HEK293 (cell line): ENCODE measurements around the gene NUCKS1.

Experiments
- CTCF ChIA-PET: fragments of 350-600 bp; formaldehyde crosslinking; extraction: SDS; loops from one replicate; lab custom pipeline; 2021; ENCODE audit warnings: antibody characterized with exemption; lab: Yijun Ruan, JAX
- POLR2A ChIA-PET: fragments of 300-600 bp; formaldehyde crosslinking; extraction: SDS; loops from one replicate; lab custom pipeline; 2020; ENCODE audit warnings: antibody characterized with exemption, inconsistent platforms; lab: Yijun Ruan, JAX
- H3K27ac ChIP-seq: fragments of 200-500 bp; sonication (Bioruptor generic); 2 replicates; pipeline ENCODE4 v1.5.1; 2014; ENCODE audit warnings: low read depth, low read length, control low read depth, inconsistent platforms; ENCODE audit errors: extremely low read depth
- H3K36me3 ChIP-seq, 2 experiments: fragments of 200-500 bp in 1 of 2; sonication (Bioruptor generic) in 1 of 2; 1 replicate in 1 of 2; 2 replicates in 1 of 2; pipeline ENCODE4 v1.5.1; 2014 to 2017; ENCODE audit warnings: inconsistent platforms in 2 of 2, low read length in 2 of 2; ENCODE audit not compliant: control insufficient read depth in 2 of 2, insufficient read depth in 1 of 2
- H3K4me1 ChIP-seq: fragments of 200-500 bp; sonication (Bioruptor generic); 2 replicates; pipeline ENCODE4 v1.5.1; 2014; ENCODE audit warnings: mild to moderate bottlenecking, low read length, inconsistent platforms; ENCODE audit not compliant: control insufficient read depth, insufficient read depth
- H3K4me3 ChIP-seq: 2 replicates; pipeline ENCODE4 v1.5.1; 2011; ENCODE audit warnings: low read depth, mild to moderate bottlenecking, control low read depth, low read length, moderate library complexity
- H3K9me3 ChIP-seq: fragments of 200-500 bp; sonication (Bioruptor generic); 2 replicates; pipeline ENCODE4 v1.5.1; 2014; ENCODE audit warnings: low read depth, low read length, inconsistent platforms; ENCODE audit not compliant: control insufficient read depth, insufficient read depth
- HOXA7 ChIP-seq: sonication (generic); formaldehyde crosslinking; IDR thresholded peaks from 2 replicates; pipeline ENCODE4 v1.8.1; 2022; ENCODE audit warnings: missing genetic modification reagents, borderline replicate concordance
- KLF7 ChIP-seq: fragments of 450-650 bp; formaldehyde crosslinking; IDR thresholded peaks from 2 replicates; pipeline ENCODE4 v1.5.1; 2016; ENCODE audit warnings: missing biosample characterization, missing genetic modification characterization, borderline replicate concordance
- KLF9 ChIP-seq: fragments of 450-650 bp; formaldehyde crosslinking; IDR thresholded peaks from 2 replicates; pipeline ENCODE4 v1.5.1; 2016; ENCODE audit warnings: missing biosample characterization, missing genetic modification characterization, low read depth
- ZBTB17 ChIP-seq: fragments of 450-650 bp; formaldehyde crosslinking; IDR thresholded peaks from 2 replicates; pipeline ENCODE4 v1.5.1; 2016; ENCODE audit warnings: missing biosample characterization, missing genetic modification characterization
- ZNF121 ChIP-seq: fragments of 450-650 bp; formaldehyde crosslinking; IDR thresholded peaks from 2 replicates; pipeline ENCODE4 v1.5.1; 2016; ENCODE audit warnings: missing biosample characterization, missing genetic modification characterization
- ZNF138 ChIP-seq: fragments of 450-650 bp; formaldehyde crosslinking; IDR thresholded peaks from 2 replicates; pipeline ENCODE4 v1.5.1; 2016; ENCODE audit warnings: missing biosample characterization, missing genetic modification characterization, borderline replicate concordance
- ZNF223 ChIP-seq: fragments of 450-650 bp; formaldehyde crosslinking; IDR thresholded peaks from 2 replicates; pipeline ENCODE4 v1.5.1; 2016; ENCODE audit warnings: missing biosample characterization, missing genetic modification characterization
- ZNF23 ChIP-seq: fragments of 450-650 bp; formaldehyde crosslinking; IDR thresholded peaks from 2 replicates; pipeline ENCODE4 v1.5.1; 2016; ENCODE audit warnings: missing biosample characterization, missing genetic modification characterization, borderline replicate concordance
- ZNF266 ChIP-seq: fragments of 450-650 bp; formaldehyde crosslinking; IDR thresholded peaks from 2 replicates; pipeline ENCODE4 v1.5.1; 2016; ENCODE audit warnings: missing biosample characterization, missing genetic modification characterization, low read depth
- ZNF311 ChIP-seq: fragments of 450-650 bp; formaldehyde crosslinking; IDR thresholded peaks from 2 replicates; pipeline ENCODE4 v1.5.1; 2017; ENCODE audit warnings: missing biosample characterization, missing genetic modification characterization, borderline replicate concordance
- ZNF335 ChIP-seq: fragments of 450-650 bp; formaldehyde crosslinking; conservative IDR thresholded peaks from 2 replicates; pipeline ENCODE4 v1.5.1; 2016; ENCODE audit warnings: missing biosample characterization, missing genetic modification characterization
- ZNF473 ChIP-seq: fragments of 450-650 bp; formaldehyde crosslinking; IDR thresholded peaks from 2 replicates; pipeline ENCODE4 v1.5.1; 2017; ENCODE audit warnings: missing biosample characterization, missing genetic modification characterization
- ZNF610 ChIP-seq: fragments of 450-650 bp; formaldehyde crosslinking; IDR thresholded peaks from 2 replicates; pipeline ENCODE4 v1.5.1; 2016; ENCODE audit warnings: missing biosample characterization, missing genetic modification characterization, borderline replicate concordance
- ZNF623 ChIP-seq: fragments of 450-650 bp; formaldehyde crosslinking; IDR thresholded peaks from 2 replicates; pipeline ENCODE4 v1.5.1; 2016; ENCODE audit warnings: missing biosample characterization, missing genetic modification characterization
- ZNF776 ChIP-seq: fragments of 450-650 bp; formaldehyde crosslinking; IDR thresholded peaks from 2 replicates; pipeline ENCODE4 v1.5.0; 2017; ENCODE audit warnings: missing biosample characterization, missing genetic modification characterization, borderline replicate concordance
- ZNF777 ChIP-seq: fragments of 450-650 bp; formaldehyde crosslinking; IDR thresholded peaks from 2 replicates; pipeline ENCODE4 v1.5.1; 2017; ENCODE audit warnings: missing biosample characterization, missing genetic modification characterization, borderline replicate concordance
- ZNF830 ChIP-seq: fragments of 450-650 bp; IDR thresholded peaks from 2 replicates; pipeline ENCODE4 v1.5.0; 2018; ENCODE audit warnings: missing biosample characterization, missing genetic modification characterization, low read depth, mild to moderate bottlenecking, moderate library complexity
- ZNF843 ChIP-seq: fragments of 450-650 bp; formaldehyde crosslinking; IDR thresholded peaks from 2 replicates; pipeline ENCODE4 v1.5.1; 2016; ENCODE audit warnings: missing biosample characterization, missing genetic modification characterization
- TF ChIP-seq, protein P1 (sequence below): fragments of 450-650 bp; formaldehyde crosslinking; IDR thresholded peaks from 2 replicates; pipeline ENCODE4 v1.5.1; 2016; ENCODE audit warnings: missing biosample characterization, missing genetic modification characterization, borderline replicate concordance
- TF ChIP-seq, protein P2 (sequence below): fragments of 450-650 bp; formaldehyde crosslinking; IDR thresholded peaks from 2 replicates; pipeline ENCODE4 v1.5.1; 2016; ENCODE audit warnings: missing biosample characterization, missing genetic modification characterization, low read depth
- TF ChIP-seq, protein P3 (sequence below): fragments of 450-650 bp; formaldehyde crosslinking; IDR thresholded peaks from 2 replicates; pipeline ENCODE4; 2016; ENCODE audit warnings: missing biosample characterization, missing genetic modification characterization
- TF ChIP-seq, protein P4 (sequence below): fragments of 450-650 bp; formaldehyde crosslinking; IDR thresholded peaks from 2 replicates; pipeline ENCODE4 v1.5.1; 2016; ENCODE audit warnings: missing biosample characterization, missing genetic modification characterization

Gene NUCKS1

DNA sequence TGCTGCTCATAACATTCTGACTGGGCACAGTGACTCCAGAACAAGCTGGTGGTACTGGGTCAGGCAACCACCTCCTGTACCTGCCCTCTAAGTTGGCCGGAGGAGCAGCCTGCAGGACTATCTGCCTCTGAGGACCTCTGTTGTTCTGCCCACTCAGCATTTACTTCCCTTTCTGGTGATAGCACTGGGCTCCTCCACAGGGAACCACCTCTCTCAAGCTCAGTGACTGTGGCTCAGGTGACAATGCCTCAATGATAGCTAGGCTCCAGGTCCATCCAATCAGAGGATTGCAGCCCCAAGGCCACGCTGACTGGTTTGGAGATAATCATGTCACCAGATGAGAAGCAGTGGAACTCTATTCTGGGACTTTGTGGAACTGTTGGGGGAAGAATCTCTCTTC is 47.2 kb upstream of the NUCKS1 start:
- POLR2A ChIA-PET, result interaction anchor here (1.7 kb wide), 1 partner anchor 10 kb away, joined by 5 read pairs; no protein-coding TSS in a partner anchor
- TF ChIP-seq ZNF843 (tag by site-specific recombination) (no peak), ZNF121 (no peak), KLF7 (no peak), ZNF223 (no peak), ZNF138 (tag by site-specific recombination) (no peak), ZBTB17 (tag by site-specific recombination) (no peak), ZNF610 (tag by site-specific recombination) (no peak), ZNF777 (no peak), ZNF335 (tag by site-specific recombination) (no peak), ZNF776 (tag by site-specific recombination) (no peak), ZNF473 (tag by site-specific recombination) (no peak), HOXA7 (no peak)
- TF ChIP-seq, protein P1, sequence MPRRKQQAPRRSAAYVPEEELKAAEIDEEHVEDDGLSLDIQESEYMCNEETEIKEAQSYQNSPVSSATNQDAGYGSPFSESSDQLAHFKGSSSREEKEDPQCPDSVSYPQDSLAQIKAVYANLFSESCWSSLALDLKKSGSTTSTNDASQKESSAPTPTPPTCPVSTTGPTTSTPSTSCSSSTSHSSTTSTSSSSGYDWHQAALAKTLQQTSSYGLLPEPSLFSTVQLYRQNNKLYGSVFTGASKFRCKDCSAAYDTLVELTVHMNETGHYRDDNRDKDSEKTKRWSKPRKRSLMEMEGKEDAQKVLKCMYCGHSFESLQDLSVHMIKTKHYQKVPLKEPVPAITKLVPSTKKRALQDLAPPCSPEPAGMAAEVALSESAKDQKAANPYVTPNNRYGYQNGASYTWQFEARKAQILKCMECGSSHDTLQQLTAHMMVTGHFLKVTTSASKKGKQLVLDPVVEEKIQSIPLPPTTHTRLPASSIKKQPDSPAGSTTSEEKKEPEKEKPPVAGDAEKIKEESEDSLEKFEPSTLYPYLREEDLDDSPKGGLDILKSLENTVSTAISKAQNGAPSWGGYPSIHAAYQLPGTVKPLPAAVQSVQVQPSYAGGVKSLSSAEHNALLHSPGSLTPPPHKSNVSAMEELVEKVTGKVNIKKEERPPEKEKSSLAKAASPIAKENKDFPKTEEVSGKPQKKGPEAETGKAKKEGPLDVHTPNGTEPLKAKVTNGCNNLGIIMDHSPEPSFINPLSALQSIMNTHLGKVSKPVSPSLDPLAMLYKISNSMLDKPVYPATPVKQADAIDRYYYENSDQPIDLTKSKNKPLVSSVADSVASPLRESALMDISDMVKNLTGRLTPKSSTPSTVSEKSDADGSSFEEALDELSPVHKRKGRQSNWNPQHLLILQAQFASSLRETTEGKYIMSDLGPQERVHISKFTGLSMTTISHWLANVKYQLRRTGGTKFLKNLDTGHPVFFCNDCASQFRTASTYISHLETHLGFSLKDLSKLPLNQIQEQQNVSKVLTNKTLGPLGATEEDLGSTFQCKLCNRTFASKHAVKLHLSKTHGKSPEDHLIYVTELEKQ (tag by site-specific recombination), result no peak
- TF ChIP-seq, protein P2, sequence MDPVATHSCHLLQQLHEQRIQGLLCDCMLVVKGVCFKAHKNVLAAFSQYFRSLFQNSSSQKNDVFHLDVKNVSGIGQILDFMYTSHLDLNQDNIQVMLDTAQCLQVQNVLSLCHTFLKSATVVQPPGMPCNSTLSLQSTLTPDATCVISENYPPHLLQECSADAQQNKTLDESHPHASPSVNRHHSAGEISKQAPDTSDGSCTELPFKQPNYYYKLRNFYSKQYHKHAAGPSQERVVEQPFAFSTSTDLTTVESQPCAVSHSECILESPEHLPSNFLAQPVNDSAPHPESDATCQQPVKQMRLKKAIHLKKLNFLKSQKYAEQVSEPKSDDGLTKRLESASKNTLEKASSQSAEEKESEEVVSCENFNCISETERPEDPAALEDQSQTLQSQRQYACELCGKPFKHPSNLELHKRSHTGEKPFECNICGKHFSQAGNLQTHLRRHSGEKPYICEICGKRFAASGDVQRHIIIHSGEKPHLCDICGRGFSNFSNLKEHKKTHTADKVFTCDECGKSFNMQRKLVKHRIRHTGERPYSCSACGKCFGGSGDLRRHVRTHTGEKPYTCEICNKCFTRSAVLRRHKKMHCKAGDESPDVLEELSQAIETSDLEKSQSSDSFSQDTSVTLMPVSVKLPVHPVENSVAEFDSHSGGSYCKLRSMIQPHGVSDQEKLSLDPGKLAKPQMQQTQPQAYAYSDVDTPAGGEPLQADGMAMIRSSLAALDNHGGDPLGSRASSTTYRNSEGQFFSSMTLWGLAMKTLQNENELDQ (tag by site-specific recombination), result no peak
- TF ChIP-seq, protein P3, sequence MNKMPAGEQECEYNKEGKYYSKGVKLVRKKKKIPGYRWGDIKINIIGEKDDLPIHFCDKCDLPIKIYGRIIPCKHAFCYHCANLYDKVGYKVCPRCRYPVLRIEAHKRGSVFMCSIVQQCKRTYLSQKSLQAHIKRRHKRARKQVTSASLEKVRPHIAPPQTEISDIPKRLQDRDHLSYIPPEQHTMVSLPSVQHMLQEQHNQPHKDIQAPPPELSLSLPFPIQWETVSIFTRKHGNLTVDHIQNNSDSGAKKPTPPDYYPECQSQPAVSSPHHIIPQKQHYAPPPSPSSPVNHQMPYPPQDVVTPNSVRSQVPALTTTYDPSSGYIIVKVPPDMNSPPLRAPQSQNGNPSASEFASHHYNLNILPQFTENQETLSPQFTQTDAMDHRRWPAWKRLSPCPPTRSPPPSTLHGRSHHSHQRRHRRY (tag by site-specific recombination), result no peak
- CTCF ChIA-PET, result interaction anchor here (0.5 to 2.5 kb wide), 4 partner anchors 14 to 180 kb away, joined by 3 to 15 read pairs (median 3); no protein-coding TSS in a partner anchor
- H3K9me3 ChIP-seq, result no peaks in the 10 kb centered on the region
- H3K27ac ChIP-seq, result no peak overlapping the region
- no peaks in the 10 kb centered on the region for H3K4me1 ChIP-seq
- no peak overlapping the region for H3K4me3 ChIP-seq
- peaks cover 0 to 84% of the 10 kb centered on the region in 2 experiments; a peak in 2 of 3 replicates for H3K36me3 ChIP-seq

DNA sequence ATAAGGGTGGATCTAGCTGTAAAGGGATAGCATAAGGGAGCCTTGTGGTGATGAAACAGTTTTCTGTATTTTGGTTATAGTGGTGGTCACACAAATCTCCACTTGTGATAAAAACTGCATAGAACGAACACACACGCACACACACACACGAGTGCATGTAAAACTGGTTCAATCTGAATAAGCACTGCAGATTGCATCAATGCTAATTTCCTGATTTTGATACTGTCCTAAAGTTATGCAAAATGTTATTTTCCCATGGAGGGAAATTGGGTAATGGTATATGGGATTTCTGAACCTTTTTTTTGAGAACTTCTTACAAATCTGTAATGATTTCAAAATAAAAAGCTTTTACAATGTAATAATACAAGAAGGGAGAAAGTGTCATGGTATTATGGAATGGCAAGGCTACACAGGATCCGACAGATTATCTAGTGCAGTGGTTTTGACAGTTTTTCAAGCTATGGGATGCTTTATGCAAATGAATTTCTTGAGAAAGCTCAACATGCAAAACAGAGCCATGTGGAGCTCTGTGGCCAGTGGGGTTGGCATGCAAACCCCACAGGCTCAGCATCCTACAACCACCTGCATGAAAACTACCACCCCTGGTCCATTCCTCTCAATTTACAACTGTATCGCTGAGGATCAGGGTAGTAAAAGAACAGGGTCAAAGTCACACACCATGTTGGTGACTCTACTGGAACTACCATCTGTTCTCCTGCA is 44.2 kb upstream of the NUCKS1 start:
- ChIA-PET CTCF (interaction anchor here (1.0 to 9.4 kb wide), 4 partner anchors 9 to 184 kb away, joined by 4 to 155 read pairs (median 6); no protein-coding TSS in a partner anchor), POLR2A (no interaction called here)
- H3K4me1 ChIP-seq, result no peaks in the 10 kb centered on the region
- TF ChIP-seq ZNF23 (tag by site-specific recombination) (no peak), ZNF311 (no peak), ZNF266 (no peak), ZNF623 (tag by site-specific recombination) (no peak), ZNF830 (no peak), KLF9 (no peak)
- TF ChIP-seq, protein P4, sequence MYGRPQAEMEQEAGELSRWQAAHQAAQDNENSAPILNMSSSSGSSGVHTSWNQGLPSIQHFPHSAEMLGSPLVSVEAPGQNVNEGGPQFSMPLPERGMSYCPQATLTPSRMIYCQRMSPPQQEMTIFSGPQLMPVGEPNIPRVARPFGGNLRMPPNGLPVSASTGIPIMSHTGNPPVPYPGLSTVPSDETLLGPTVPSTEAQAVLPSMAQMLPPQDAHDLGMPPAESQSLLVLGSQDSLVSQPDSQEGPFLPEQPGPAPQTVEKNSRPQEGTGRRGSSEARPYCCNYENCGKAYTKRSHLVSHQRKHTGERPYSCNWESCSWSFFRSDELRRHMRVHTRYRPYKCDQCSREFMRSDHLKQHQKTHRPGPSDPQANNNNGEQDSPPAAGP (tag by site-specific recombination), result no peak
- H3K36me3 ChIP-seq, result peaks cover 0 to 93% of the 10 kb centered on the region in 2 experiments; a peak in 2 of 3 replicates
- no peaks in the 10 kb centered on the region for H3K9me3 ChIP-seq
- H3K27ac ChIP-seq, result no peak overlapping the region
- H3K4me3 ChIP-seq, result no peak overlapping the region
